Esophagus squamous epithelium (tissue), 4 donors: ENCODE results near the gene ATP1A4.

ENCODE experiments used
- CTCF ChIP-seq, 6 experiments: fragments of 450-650 bp in 4 of 6; fragments of 200-600 bp in 2 of 6; sonication (generic) in 2 of 6; IDR thresholded peaks; one replicate each; pipeline ENCODE4 v1.5.1; 2016 to 2019; ENCODE audit warnings: antibody characterized with exemption in 6 of 6, mild to moderate bottlenecking in 4 of 6, moderate library complexity in 4 of 6
- POLR2A ChIP-seq, 4 donors: fragments of 450-650 bp; IDR thresholded peaks; one replicate each; pipeline ENCODE4 v1.6.1; 2017; ENCODE audit warnings: antibody characterized with exemption in 4 of 4, mild to moderate bottlenecking in 4 of 4, moderate library complexity in 3 of 4

- TF ChIP-seq CTCF (IDR thresholded peaks at IDR 0.05) (no peak), POLR2A (IDR thresholded peaks at IDR 0.05) (no peak)
Observed at GRCh38 chr1:160137216-160137862, 14.1 kb upstream of the ATP1A4 start.
